ENCODE data around the gene RECK. TPM values are rescaled to one million over a fixed set of nuclear protein-coding genes. Genes with fewer than 3 reads are reported as not detected.

Gene RECK
- total and polyA plus RNA-seq, 3 experiments from 2014 or later = 3.7 to 15.0 (median 4.3) TPM

DNA sequence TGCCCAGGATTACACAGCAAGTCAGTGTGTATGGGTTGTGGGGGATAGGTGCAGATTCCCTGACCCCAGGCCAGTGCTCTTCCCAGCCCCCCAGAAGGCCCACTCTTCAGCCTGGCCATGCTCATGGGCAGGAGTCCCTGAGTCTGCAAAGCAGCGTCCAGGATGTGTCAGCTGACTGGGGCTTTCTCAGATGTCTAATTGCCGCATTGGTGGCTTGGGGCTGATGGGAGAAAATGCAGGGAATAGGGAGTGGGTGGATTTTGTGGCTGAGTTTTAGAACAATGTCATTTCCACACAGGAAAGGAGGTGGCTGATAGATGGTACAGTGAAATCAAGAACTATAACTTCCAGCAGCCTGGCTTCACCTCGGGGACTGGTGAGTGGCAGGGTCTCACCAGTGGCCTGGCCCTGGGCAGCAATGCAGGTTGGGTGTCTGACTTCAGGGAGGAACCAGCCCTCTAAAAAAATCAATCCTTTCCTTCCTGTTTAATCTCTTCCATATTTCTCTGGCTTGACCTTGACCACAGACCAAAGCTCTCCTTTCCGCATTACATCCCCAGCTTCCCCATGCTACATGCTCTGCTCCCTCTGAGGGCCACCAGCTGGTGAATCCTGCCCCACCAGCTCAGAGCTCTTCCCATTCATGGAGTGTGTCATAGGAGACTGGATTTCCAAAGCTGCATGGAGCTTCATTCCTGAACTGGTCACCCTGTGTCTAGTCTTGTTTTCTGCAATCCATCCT, 114.0 kb downstream of the RECK start:
- Histone ChIP-seq H3K36me3 (ENCODE audit: insufficient read depth, low read length) (no peaks in the 10 kb centered on the region), H3K27ac (ENCODE audit: low read depth, low read length) (peak overlapping the region; percentile 74), H3K4me1 (ENCODE audit: insufficient read depth, low read length) (peaks cover 81% of the 10 kb centered on the region), H3K9me3 (ENCODE audit: low read length) (no peaks in the 10 kb centered on the region), H3K27me3 (ENCODE audit: insufficient read depth, low read length, poor library complexity, severe bottlenecking) (no peaks in the 10 kb centered on the region), H3K4me3 (ENCODE audit: low read length) (peak overlapping the region; percentile 72)
- peaks cover 76 to 87% (median 76%) of the 10 kb centered on the region in 3 donors for H3K4me1 Mint-ChIP-seq
- peaks cover 0 to 6% (median 3%) of the 10 kb centered on the region in 5 donors for H3K9me3 Mint-ChIP-seq
- H3K27me3 Mint-ChIP-seq = no peaks in the 10 kb centered on the region
- CTCF ChIA-PET = interaction anchor here (1.6 to 8.7 kb wide), 5 partner anchors 10 to 48 kb away, joined by 3 to 58 read pairs (median 21); partner anchors contain the start of genes CLTA and GLIPR2
- POLR2A ChIA-PET = interaction anchor here (0.6 kb wide), 1 partner anchor 16 kb away, joined by 4 read pairs; no protein-coding TSS in a partner anchor
- H3K27ac Mint-ChIP-seq = peak overlapping the region; percentile 94 to 99 (median 99)
- H3K36me3 Mint-ChIP-seq = peaks cover 14 to 34% (median 23%) of the 10 kb centered on the region in 3 donors
- peak overlapping the region; percentile 69 to 90 (median 83) for H3K4me3 Mint-ChIP-seq
- peak in 1 of 5 donors; percentile 41 for DNase-seq

DNA sequence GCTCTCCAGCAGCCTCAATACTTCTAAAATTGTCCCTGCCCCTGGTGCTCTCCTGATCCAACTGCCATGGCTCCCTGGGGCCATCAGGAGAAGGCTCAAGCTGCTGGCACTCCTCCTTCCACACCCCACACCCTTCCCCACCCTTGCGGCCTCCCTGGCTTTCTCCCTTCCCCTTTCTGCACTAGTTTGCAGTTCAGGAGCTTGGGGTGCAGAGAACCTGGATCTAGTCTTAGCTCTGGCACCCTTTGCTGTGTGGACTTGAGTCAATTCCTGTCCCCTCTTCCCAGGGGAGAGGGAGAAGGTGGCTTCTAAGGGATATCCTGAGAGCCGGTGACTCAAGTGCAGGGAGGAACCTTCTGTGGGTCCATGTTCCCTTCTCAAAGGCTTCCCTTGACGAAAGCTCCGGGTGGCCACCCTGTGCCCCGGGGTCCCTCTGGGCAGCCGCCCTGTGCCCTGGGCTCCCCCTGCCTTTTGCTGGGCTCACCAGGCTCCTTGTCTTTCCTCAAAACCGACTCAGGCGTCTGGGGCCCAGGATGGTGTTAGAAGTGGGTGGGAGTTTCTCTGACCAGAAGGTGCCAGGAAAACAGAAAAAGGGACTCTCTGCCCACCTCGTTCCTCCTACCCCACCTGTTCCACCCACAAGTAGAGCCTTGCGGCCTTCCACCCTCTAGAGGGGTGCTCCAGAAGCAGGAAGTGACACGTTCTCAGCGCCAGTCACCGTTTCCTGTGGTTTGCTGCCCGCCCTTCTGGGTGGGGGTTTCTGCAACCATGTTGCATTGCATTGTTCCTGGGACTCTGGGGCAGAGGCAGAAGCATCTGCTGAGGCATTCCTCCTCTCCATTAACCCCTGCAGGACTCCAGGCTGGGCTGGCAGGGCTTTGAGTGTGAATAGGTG, 114.8 kb downstream of the RECK start:
- H3K27me3 Mint-ChIP-seq = no peaks in the 10 kb centered on the region
- H3K36me3 Mint-ChIP-seq = peaks cover 10 to 33% (median 19%) of the 10 kb centered on the region in 3 donors
- H3K4me3 ChIP-seq (ENCODE audit: low read length) = peak overlapping the region; percentile 72

DNA sequence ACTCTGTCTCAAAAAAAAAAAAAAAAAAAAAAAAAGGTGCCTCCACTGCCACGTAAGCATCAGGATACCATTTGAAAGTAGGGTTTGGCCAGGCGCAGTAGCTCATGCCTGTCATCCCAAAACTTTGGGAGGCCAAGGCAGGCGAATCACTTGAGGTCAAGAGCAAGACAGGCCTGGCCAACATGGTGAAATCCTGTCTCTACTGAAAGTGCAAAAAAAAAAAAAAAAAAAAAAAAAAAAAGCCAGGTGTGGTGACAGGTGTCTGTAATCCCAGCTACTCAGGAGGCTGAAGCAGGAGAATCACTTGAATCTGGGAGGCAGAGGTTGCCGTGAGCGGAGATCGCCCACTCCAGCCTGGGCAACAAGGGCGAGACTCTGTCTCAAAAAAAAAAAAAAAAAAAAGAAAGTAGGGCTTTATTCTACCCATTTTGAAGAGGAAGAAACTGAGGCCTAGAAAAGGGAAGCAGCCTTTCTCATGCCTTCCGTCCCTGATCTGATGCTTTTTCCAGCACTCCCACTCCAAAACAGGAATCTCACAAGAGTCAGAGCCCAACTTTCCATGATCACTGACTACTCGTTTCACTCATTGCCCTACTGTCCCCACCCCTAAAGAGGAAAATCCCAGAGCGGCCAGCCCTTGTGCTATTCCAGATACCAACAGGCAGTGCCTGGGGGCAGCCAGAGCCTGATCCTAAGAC, 116.2 kb downstream of the RECK start:
- no peaks in the 10 kb centered on the region for H3K27me3 ChIP-seq (ENCODE audit: insufficient read depth, low read length, poor library complexity, severe bottlenecking)
- Mint-ChIP-seq H3K4me1 (peaks cover 57 to 66% (median 57%) of the 10 kb centered on the region in 3 donors), H3K27me3 (no peaks in the 10 kb centered on the region), H3K4me3 (peak overlapping the region in 6 of 7 donors; percentile 41 to 90 (median 49)), H3K27ac (peak overlapping the region in 7 of 8 donors; percentile 46 to 99 (median 97)), H3K9me3 (no peaks in the 10 kb centered on the region), H3K36me3 (peaks cover 11 to 28% (median 16%) of the 10 kb centered on the region in 3 donors)
- no peak overlapping the region for H3K4me3 ChIP-seq (ENCODE audit: low read length)
- no peaks in the 10 kb centered on the region for H3K9me3 ChIP-seq (ENCODE audit: low read length)
- POLR2A ChIA-PET = interaction anchor here (0.6 to 1.2 kb wide), 5 partner anchors 11 to 202 kb away, joined by 3 to 12 read pairs (median 6); partner anchors contain the start of genes CLTA and GLIPR2
- H3K4me1 ChIP-seq (ENCODE audit: insufficient read depth, low read length) = peaks cover 61% of the 10 kb centered on the region
- peak in 1 of 5 donors; percentile 31 for DNase-seq
- H3K36me3 ChIP-seq (ENCODE audit: insufficient read depth, low read length) = no peaks in the 10 kb centered on the region
- H3K27ac ChIP-seq (ENCODE audit: low read depth, low read length) = no peak overlapping the region
- CTCF ChIA-PET = interaction anchor here (1.2 to 8.7 kb wide), 5 partner anchors 9 to 50 kb away, joined by 3 to 58 read pairs (median 7); partner anchors contain the start of gene CLTA

More for the DNA sequence above, 114.8 kb downstream of the RECK start:
- Histone ChIP-seq H3K9me3 (ENCODE audit: low read length) (no peaks in the 10 kb centered on the region), H3K36me3 (ENCODE audit: insufficient read depth, low read length) (no peaks in the 10 kb centered on the region), H3K4me1 (ENCODE audit: insufficient read depth, low read length) (peaks cover 74% of the 10 kb centered on the region), H3K27ac (ENCODE audit: low read depth, low read length) (peak overlapping the region; percentile 74), H3K27me3 (ENCODE audit: insufficient read depth, low read length, poor library complexity, severe bottlenecking) (no peaks in the 10 kb centered on the region)
- peak; percentile 81 to 95 (median 90) for DNase-seq
- no peaks in the 10 kb centered on the region for H3K9me3 Mint-ChIP-seq
- peak overlapping the region; percentile 94 to 99 (median 99) for H3K27ac Mint-ChIP-seq
- ChIA-PET CTCF (interaction anchor here (1.1 to 8.7 kb wide), 8 partner anchors 8 to 49 kb away, joined by 3 to 58 read pairs (median 6); partner anchors contain the start of genes CLTA and GLIPR2), POLR2A (interaction anchor here (0.6 to 1.2 kb wide), 3 partner anchors 15 to 203 kb away, joined by 4 to 12 read pairs (median 7); partner anchors contain the start of gene GLIPR2)
- peak overlapping the region; percentile 71 to 90 (median 88) for H3K4me3 Mint-ChIP-seq
- peaks cover 68 to 79% (median 68%) of the 10 kb centered on the region in 3 donors for H3K4me1 Mint-ChIP-seq

DNA sequence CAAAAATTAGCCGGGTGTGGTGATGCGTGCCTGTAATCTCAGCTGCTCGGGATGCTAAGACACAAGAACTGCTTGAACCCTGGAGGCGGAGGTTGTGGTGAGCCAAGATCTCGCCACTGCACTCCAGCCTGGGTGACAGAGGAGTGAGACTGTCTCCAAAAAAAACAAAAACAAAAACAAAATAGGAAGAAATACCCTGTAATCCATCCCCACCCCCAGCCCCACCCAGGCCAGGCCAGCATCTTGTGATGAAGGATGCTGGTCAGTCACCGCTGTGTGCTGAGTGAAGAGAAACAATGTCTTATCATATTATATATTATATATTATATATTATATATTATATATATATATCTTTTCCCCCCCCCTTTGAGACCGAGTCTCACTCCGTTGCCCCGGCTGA, 117.0 kb downstream of the RECK start:
- CTCF ChIA-PET = interaction anchor here (5.5 to 8.7 kb wide), 2 partner anchors 13 to 51 kb away, joined by 26 to 58 read pairs; no protein-coding TSS in a partner anchor
- peaks cover 16 to 36% (median 20%) of the 10 kb centered on the region in 3 donors for H3K36me3 Mint-ChIP-seq

DNA sequence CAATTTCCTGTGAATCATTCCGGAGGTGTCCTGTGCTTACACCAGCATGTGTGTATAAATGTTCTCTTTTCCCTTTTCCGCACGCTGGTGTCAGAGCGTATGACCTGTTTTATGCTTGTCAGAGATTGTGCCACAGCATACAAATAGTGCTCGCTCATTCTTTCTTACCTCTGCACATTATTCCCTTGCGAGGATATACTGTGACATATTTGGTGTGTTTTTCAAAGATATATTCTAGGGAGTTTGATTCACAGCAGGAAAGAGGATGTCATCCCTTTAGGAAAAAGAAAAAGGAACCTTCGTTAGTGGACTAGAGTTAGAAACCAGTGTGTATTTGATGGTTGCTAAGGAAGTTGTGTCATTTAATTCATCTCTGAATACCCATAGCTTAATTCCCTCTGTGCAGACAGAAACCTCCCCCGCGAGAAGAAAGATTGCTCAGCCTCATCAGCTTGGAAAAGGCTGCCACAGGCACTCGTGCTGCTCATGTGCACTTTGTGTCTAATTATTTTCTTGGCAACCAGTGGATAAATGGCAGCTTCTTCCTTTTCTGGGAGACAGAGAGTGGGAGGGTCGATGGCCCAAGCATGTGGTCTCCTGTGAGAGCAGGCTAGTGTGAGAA, 117.7 kb downstream of the RECK start:
- DNase-seq = peak in 1 of 5 donors; percentile 23
- peaks cover 48 to 52% (median 49%) of the 10 kb centered on the region in 3 donors for H3K4me1 Mint-ChIP-seq
- peaks cover 20 to 42% (median 20%) of the 10 kb centered on the region in 3 donors for H3K36me3 Mint-ChIP-seq
- Histone ChIP-seq H3K36me3 (ENCODE audit: insufficient read depth, low read length) (no peaks in the 10 kb centered on the region), H3K27ac (ENCODE audit: low read depth, low read length) (no peak overlapping the region), H3K4me3 (ENCODE audit: low read length) (no peak overlapping the region), H3K4me1 (ENCODE audit: insufficient read depth, low read length) (peaks cover 46% of the 10 kb centered on the region), H3K27me3 (ENCODE audit: insufficient read depth, low read length, poor library complexity, severe bottlenecking) (no peaks in the 10 kb centered on the region), H3K9me3 (ENCODE audit: low read length) (no peaks in the 10 kb centered on the region)
- H3K27ac Mint-ChIP-seq = peak overlapping the region; percentile 52 to 97 (median 85)
- ChIA-PET CTCF (interaction anchor here (1.2 to 8.7 kb wide), 3 partner anchors 12 to 52 kb away, joined by 4 to 58 read pairs (median 26); partner anchors contain the start of gene CLTA), POLR2A (interaction anchor here (0.6 kb wide), 1 partner anchor 90 kb away, joined by 7 read pairs; no protein-coding TSS in a partner anchor)
- H3K27me3 Mint-ChIP-seq = no peaks in the 10 kb centered on the region
- H3K4me3 Mint-ChIP-seq = peak overlapping the region in 2 of 7 donors; percentile 8 to 40
- no peaks in the 10 kb centered on the region for H3K9me3 Mint-ChIP-seq

More for the DNA sequence above, 117.0 kb downstream of the RECK start:
- POLR2A ChIA-PET = no interaction called here
- H3K27me3 Mint-ChIP-seq = no peaks in the 10 kb centered on the region
- DNase-seq = peak in 1 of 5 donors; percentile 26
- Histone ChIP-seq H3K9me3 (ENCODE audit: low read length) (no peaks in the 10 kb centered on the region), H3K27me3 (ENCODE audit: insufficient read depth, low read length, poor library complexity, severe bottlenecking) (no peaks in the 10 kb centered on the region), H3K4me1 (ENCODE audit: insufficient read depth, low read length) (peaks cover 53% of the 10 kb centered on the region), H3K36me3 (ENCODE audit: insufficient read depth, low read length) (no peaks in the 10 kb centered on the region), H3K27ac (ENCODE audit: low read depth, low read length) (no peak overlapping the region), H3K4me3 (ENCODE audit: low read length) (no peak overlapping the region)
- H3K4me1 Mint-ChIP-seq = peaks cover 53 to 58% (median 53%) of the 10 kb centered on the region in 3 donors
- H3K9me3 Mint-ChIP-seq = no peaks in the 10 kb centered on the region
- peak overlapping the region in 1 of 7 donors; percentile 12 for H3K4me3 Mint-ChIP-seq
- H3K27ac Mint-ChIP-seq = peak overlapping the region; percentile 32 to 99 (median 90)

DNA sequence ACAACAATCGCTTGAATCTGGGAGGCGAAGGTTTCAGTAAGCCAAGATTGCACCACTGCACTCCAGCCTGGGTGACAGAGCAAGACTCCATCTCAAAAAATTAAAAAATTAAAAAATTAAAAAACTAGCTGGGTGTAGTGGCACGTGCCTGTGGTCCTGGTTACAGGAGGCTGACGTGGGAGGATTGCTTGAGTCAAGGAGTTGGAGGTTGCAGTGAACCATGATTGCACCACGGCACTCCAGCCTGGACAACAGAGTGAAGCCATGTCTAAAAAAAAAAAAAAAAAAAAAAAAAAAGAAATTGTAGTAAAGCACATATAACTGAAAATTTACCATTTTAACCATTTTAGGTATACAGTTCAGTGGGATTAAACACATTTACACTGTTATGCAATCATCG, 119.4 kb downstream of the RECK start:
- no peak overlapping the region for H3K4me3 Mint-ChIP-seq
- peaks cover 17 to 46% (median 24%) of the 10 kb centered on the region in 3 donors for H3K36me3 Mint-ChIP-seq
- H3K27me3 Mint-ChIP-seq = no peaks in the 10 kb centered on the region
- Histone ChIP-seq H3K9me3 (ENCODE audit: low read length) (no peaks in the 10 kb centered on the region), H3K27me3 (ENCODE audit: insufficient read depth, low read length, poor library complexity, severe bottlenecking) (no peaks in the 10 kb centered on the region), H3K36me3 (ENCODE audit: insufficient read depth, low read length) (no peaks in the 10 kb centered on the region), H3K4me1 (ENCODE audit: insufficient read depth, low read length) (peaks cover 30% of the 10 kb centered on the region), H3K27ac (ENCODE audit: low read depth, low read length) (no peak overlapping the region), H3K4me3 (ENCODE audit: low read length) (no peak overlapping the region)
- no peak overlapping the region for H3K27ac Mint-ChIP-seq
- H3K9me3 Mint-ChIP-seq = no peaks in the 10 kb centered on the region
- DNase-seq = peak in 1 of 5 donors; percentile 30
- ChIA-PET CTCF (interaction anchor here (5.5 to 8.7 kb wide), 2 partner anchors 11 to 54 kb away, joined by 26 to 58 read pairs; no protein-coding TSS in a partner anchor), POLR2A (no interaction called here)
- H3K4me1 Mint-ChIP-seq = peaks cover 35 to 38% (median 36%) of the 10 kb centered on the region in 3 donors

Data from CD8-positive, alpha-beta memory T cell (primary cell).